Measurements from ENCODE around the gene DNAH6. TPM values are rescaled to one million over a fixed set of nuclear protein-coding genes. Genes with fewer than 3 reads are reported as not detected.
A peak's percentile ranks its signal among the peaks of the same experiment; 100 is the strongest.

Gene DNAH6
- total RNA-seq, 2 donors from 2014 or later: 0.24 to 0.30 TPM

DNA sequence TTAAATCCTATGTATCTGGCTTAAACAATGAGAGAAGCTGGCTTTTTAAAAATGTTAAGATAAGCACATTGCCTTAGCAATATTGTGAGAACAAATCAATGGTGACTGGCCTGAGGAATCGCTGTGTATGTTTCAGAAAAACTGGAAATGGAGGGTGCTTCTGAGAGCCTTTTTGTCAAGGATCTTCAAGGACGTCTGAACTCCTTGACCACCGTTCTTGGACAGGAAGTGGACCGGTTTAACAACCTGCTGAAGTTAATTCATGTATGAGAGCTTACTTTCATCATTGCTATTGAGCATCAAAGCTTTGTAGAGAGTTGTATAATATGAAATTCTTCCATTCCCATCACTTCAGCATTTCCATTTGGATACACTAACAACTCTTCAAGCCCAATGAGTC lies 292.0 kb downstream of the DNAH6 start:
- DNase-seq (ENCODE audit: low spot score): no peak
- TF ChIP-seq, protein P1, sequence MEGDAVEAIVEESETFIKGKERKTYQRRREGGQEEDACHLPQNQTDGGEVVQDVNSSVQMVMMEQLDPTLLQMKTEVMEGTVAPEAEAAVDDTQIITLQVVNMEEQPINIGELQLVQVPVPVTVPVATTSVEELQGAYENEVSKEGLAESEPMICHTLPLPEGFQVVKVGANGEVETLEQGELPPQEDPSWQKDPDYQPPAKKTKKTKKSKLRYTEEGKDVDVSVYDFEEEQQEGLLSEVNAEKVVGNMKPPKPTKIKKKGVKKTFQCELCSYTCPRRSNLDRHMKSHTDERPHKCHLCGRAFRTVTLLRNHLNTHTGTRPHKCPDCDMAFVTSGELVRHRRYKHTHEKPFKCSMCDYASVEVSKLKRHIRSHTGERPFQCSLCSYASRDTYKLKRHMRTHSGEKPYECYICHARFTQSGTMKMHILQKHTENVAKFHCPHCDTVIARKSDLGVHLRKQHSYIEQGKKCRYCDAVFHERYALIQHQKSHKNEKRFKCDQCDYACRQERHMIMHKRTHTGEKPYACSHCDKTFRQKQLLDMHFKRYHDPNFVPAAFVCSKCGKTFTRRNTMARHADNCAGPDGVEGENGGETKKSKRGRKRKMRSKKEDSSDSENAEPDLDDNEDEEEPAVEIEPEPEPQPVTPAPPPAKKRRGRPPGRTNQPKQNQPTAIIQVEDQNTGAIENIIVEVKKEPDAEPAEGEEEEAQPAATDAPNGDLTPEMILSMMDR (IDR thresholded peaks at IDR 0.05): no peak
- Histone ChIP-seq H3K27ac (no peak overlapping the region), H3K27me3 (no peaks in the 10 kb centered on the region), H3K4me1 (no peaks in the 10 kb centered on the region), H3K9me3 (no peaks in the 10 kb centered on the region), H3K36me3 (no peaks in the 10 kb centered on the region), H3K4me3 (no peak overlapping the region)

DNA sequence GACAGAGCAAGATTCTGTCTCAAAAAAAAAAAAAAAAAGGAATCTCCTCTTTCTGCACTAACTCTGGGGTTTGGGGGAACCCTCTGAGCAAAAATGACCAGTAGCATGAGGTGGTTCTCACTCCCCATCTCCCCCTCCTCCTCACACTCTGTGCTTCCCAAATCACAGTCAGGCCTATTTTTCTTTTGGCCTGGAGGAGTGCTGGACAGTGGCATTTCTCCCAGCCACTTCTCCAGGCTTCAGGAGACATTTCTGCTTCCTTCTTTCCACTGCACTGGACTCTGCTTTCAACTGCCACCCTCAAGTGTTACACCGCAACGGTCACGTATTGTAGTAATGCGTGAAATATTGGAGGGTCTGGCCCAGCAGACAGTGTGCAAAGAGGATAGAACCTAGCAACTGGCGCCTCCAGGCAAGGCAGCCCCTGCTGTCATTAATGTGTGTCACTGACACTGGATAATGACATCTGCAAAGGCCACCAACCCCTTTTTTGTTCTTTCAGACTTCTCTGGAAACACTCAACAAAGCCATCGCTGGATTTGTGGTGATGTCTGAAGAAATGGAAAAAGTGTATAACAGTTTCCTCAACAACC lies 295.6 kb downstream of the DNAH6 start:
- Histone ChIP-seq H3K4me3 (no peak overlapping the region), H3K36me3 (no peaks in the 10 kb centered on the region), H3K27ac (no peak overlapping the region), H3K4me1 (no peaks in the 10 kb centered on the region), H3K27me3 (no peaks in the 10 kb centered on the region), H3K9me3 (no peaks in the 10 kb centered on the region)
- no peak for DNase-seq (ENCODE audit: low spot score)
- TF ChIP-seq, protein P1 (IDR thresholded peaks at IDR 0.05): no peak

DNA sequence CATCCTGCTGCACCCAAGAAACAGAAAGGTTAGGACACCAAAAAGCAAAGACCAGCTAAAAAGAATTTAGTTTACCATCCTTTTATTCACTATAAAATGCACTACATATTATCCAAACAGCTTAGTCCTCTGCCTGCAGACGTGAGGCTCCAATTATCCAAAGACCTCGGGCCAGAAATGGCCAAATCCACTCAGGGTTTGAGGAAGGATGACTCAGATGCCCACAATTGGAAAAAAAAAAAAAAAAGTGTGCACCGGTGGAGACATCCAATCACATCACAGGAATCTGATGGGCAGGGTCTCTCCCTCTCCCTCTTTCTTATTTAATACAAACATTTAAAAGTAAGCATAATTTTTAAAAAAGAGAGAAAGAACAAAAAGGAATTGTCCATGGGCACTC lies 298.8 kb downstream of the DNAH6 start:
- Histone ChIP-seq H3K4me3 (no peak overlapping the region), H3K9me3 (no peaks in the 10 kb centered on the region), H3K27ac (no peak overlapping the region), H3K36me3 (no peaks in the 10 kb centered on the region), H3K4me1 (no peaks in the 10 kb centered on the region), H3K27me3 (no peaks in the 10 kb centered on the region)
- TF ChIP-seq, protein P1 (IDR thresholded peaks at IDR 0.05): no peak
- no peak for DNase-seq (ENCODE audit: low spot score)

DNA sequence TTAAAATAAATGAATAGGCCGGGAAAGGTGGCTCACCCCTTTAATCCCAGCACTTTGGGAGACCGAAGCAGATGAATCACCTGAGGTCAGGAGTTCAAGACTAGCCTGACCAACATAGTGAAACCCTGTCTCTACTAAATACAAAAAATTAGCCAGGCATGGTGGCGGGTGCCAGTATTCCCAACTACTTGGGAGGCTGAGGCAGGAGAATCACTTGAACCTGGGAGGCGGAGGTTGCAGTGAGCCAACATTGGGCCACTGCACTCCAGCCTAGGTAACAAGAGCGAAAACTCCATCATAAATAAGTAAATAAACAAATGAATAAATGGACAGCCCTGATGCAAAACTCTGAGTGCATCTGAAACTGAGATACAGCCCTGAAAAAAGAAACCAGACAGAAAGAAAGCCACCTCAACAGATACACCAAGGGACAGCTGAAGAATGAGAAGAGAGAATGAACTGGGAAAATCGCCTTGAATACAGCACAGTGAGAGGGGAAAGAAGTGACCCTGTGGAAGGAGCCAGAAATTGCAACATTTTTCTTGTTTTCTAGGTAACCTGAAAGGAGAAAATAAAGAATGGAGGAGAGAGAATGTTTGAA lies 300.2 kb downstream of the DNAH6 start:
- TF ChIP-seq, protein P1 (IDR thresholded peaks at IDR 0.05): no peak
- Histone ChIP-seq H3K4me3 (no peak overlapping the region), H3K27me3 (no peaks in the 10 kb centered on the region), H3K27ac (no peak overlapping the region), H3K36me3 (no peaks in the 10 kb centered on the region), H3K4me1 (no peaks in the 10 kb centered on the region), H3K9me3 (no peaks in the 10 kb centered on the region)
- DNase-seq (ENCODE audit: low spot score): no peak

DNA sequence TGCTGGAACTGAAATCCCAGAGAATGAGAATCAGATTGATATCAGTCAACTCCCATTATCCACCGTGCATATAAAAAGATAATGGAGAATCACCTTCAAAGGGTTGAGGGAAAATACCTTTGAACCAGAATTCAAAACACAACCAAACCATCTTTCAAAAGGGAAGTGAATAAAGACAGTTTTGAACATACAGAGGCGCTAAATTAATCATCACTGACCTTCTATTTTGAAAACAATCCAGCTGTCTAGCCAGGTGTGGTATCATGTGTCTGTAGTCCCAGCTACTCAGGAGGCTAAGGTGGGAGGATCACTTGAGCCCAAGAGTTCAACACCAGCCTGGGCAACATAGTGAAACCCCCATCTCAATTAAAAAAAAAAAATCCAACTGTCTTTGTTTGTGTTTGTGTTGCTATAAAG lies 300.9 kb downstream of the DNAH6 start:
- TF ChIP-seq, protein P1 (IDR thresholded peaks at IDR 0.05): no peak
- Histone ChIP-seq H3K4me3 (no peak overlapping the region), H3K36me3 (no peaks in the 10 kb centered on the region), H3K4me1 (no peaks in the 10 kb centered on the region), H3K27me3 (no peaks in the 10 kb centered on the region), H3K27ac (no peak overlapping the region), H3K9me3 (no peaks in the 10 kb centered on the region)
- no peak for DNase-seq (ENCODE audit: low spot score)

DNA sequence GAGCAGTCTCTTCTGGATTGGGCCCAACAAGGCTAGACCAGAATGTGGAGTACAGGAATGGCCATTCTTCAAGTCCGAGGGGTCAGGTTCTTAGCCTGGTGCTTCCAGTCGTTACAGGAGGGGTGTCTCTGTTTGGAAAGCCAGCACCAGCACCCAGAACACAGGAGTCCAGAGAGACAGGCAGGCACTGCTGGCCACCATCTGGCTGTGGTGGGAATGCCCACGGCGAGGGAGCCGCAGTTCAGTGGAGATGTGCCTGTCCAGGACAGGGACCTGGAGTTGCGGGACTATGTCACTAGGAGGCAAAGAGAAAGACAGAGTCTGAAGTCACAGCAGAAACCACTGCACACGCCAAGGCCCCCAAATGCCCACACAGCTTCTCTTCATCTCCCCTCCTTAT lies 305.5 kb downstream of the DNAH6 start:
- Histone ChIP-seq H3K36me3 (no peaks in the 10 kb centered on the region), H3K4me1 (no peaks in the 10 kb centered on the region), H3K4me3 (no peak overlapping the region), H3K27me3 (no peaks in the 10 kb centered on the region), H3K9me3 (no peaks in the 10 kb centered on the region), H3K27ac (no peak overlapping the region)
- peak; percentile 47 for DNase-seq (ENCODE audit: low spot score)
- TF ChIP-seq, protein P1 (IDR thresholded peaks at IDR 0.05): no peak
